Activated effector memory CD4-positive, alpha-beta T cell treated with Interleukin-2 at 50 U/mL for 16 hours (primary cell): ENCODE results near the gene MARVELD1.

Experiments
- DNase-seq: peaks from one replicate; pipeline ENCODE4 v3.0.0-alpha.2; 2020

MARVELD1 gene

GRCh38 chr10:97759946-97760345 lies 46.4 kb downstream of the MARVELD1 start:
- no peak for DNase-seq

- DNase-seq = no peak
Observed at GRCh38 chr10:97760461-97761257, 47.1 kb downstream of the MARVELD1 start.

GRCh38 chr10:97761331-97761865 lies 47.9 kb downstream of the MARVELD1 start:
- no peak for DNase-seq

- DNase-seq = no peak
Observed at GRCh38 chr10:97762056-97762455, 48.5 kb downstream of the MARVELD1 start.

- no peak for DNase-seq
Observed at GRCh38 chr10:97762816-97763215, 49.3 kb downstream of the MARVELD1 start.

- DNase-seq = no peak
Observed at GRCh38 chr10:97763411-97763810, 49.9 kb downstream of the MARVELD1 start.

- no peak for DNase-seq
Observed at GRCh38 chr10:97763947-97764346, 50.4 kb downstream of the MARVELD1 start.

GRCh38 chr10:97764519-97764931 lies 51.0 kb downstream of the MARVELD1 start:
- no peak for DNase-seq

GRCh38 chr10:97765201-97765600 lies 51.7 kb downstream of the MARVELD1 start:
- DNase-seq = no peak

- no peak for DNase-seq
Observed at GRCh38 chr10:97766106-97766810, 52.7 kb downstream of the MARVELD1 start.

- no peak for DNase-seq
Observed at GRCh38 chr10:97766996-97767924, 53.7 kb downstream of the MARVELD1 start.
